Measurements from ENCODE around the gene EZH1.

DNA sequence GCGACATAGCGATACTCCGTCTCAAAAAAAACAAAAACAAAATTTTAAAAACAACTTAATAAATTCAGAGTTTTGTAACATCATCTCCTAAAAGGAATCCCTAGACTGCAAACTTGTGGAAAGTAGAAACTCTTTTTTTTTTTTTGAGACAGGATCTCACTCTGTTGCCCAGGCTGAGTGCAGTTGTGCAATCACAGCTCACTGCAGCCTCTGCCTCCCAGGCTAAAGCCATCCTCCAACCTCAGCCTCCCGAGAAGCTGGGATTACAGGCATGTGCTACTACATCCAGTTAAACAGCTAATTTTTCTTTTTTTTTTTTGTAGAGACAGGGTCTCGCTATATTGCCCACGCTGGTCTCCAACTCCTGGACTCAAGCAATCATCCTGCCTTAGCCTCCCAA, 19.7 kb downstream of the EZH1 start:
- TF ChIP-seq EGR1 (IDR thresholded peaks at IDR 0.05) = no peak
- TF ChIP-seq RAD21 (IDR thresholded peaks at IDR 0.05; ENCODE audit: low read depth) = no peak
- TF ChIP-seq USF1 (IDR thresholded peaks at IDR 0.05) = no peak
- no peak for TF ChIP-seq EP300 (IDR thresholded peaks at IDR 0.05; ENCODE audit: borderline replicate concordance)
- no peak for TF ChIP-seq TCF12 (IDR thresholded peaks at IDR 0.05; ENCODE audit: low read depth)
- TF ChIP-seq CEBPB (IDR thresholded peaks at IDR 0.05) = 0 out of 2 replicates have a peak, but pooled peaks have one; percentile 19

Measured in Ishikawa (cell line).